ENCODE data around the gene FAM20C. TPM values are rescaled to one million over a fixed set of nuclear protein-coding genes. Genes with fewer than 3 reads are reported as not detected.

FAM20C gene
- total RNA-seq, 3 donors from 2014 or later (not counting 1 experiment from before 2014, with no cell fraction given), result 1.2 to 8.6 (median 3.9) TPM

DNA sequence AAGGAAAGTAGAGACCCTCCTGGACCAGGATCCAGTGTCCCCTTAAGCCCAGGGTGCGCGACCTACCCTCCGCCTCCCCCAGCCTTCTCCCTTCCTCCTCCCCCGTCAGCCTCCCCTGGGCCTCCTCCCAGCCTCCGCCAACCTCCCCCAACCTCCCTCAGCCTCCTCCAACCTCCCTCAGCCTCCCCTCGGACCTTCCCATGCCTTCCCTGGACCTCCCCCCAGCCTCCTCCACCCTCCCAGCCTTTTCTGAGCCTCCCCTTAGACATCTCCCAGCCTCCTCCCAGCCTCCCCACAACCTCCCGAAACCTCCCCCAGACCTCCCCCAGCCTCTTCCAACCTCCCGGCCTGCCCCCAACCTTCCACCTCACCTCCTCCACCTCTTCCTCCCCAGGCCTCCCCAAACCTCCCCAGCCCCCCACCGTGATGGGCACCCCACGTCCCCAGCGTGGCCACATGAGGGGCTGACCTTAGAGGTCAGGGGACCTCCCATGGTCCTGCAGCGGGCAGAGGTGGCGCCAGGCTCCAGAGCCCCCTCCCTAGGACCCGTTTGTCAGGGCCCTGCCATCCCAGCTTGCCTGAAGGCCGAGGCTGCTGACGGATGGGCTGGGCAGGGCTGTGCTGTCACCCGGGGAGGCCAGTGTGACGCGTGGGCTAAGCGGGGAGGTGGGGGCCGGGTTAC, 18.8 kb downstream of the FAM20C start:
- Mint-ChIP-seq H3K27ac (no peak overlapping the region), H3K4me3 (no peak overlapping the region), H3K4me1 (no peaks in the 10 kb centered on the region), H3K9me3 (no peaks in the 10 kb centered on the region), H3K36me3 (no peaks in the 10 kb centered on the region), H3K27me3 (ENCODE audit: low read depth in 2 of 2) (no peaks in the 10 kb centered on the region)
- TF ChIP-seq, protein P1, sequence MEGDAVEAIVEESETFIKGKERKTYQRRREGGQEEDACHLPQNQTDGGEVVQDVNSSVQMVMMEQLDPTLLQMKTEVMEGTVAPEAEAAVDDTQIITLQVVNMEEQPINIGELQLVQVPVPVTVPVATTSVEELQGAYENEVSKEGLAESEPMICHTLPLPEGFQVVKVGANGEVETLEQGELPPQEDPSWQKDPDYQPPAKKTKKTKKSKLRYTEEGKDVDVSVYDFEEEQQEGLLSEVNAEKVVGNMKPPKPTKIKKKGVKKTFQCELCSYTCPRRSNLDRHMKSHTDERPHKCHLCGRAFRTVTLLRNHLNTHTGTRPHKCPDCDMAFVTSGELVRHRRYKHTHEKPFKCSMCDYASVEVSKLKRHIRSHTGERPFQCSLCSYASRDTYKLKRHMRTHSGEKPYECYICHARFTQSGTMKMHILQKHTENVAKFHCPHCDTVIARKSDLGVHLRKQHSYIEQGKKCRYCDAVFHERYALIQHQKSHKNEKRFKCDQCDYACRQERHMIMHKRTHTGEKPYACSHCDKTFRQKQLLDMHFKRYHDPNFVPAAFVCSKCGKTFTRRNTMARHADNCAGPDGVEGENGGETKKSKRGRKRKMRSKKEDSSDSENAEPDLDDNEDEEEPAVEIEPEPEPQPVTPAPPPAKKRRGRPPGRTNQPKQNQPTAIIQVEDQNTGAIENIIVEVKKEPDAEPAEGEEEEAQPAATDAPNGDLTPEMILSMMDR (IDR thresholded peaks at IDR 0.05), result no peak
- 88% methylated on average over 21 of the region's 21 CpGs for WGBS (ENCODE audit: insufficient coverage)
- Histone ChIP-seq H3K4me3 (ENCODE audit: low read length) (no peak overlapping the region), H3K4me1 (ENCODE audit: control insufficient read depth, insufficient read depth, low read length) (no peaks in the 10 kb centered on the region), H3K27ac (ENCODE audit: low read length) (no peak overlapping the region), H3K36me3 (ENCODE audit: control insufficient read depth, insufficient read depth, low read length) (no peaks in the 10 kb centered on the region), H3K9me3 (ENCODE audit: control insufficient read depth, insufficient read depth, low read length) (no peaks in the 10 kb centered on the region), H3K27me3 (ENCODE audit: control insufficient read depth, insufficient read depth, low read length) (no peaks in the 10 kb centered on the region)
- ATAC-seq, result no peak
- DNase-seq, result no peak
- intact Hi-C loops (cut with micrococcal nuclease), result no loop called here

DNA sequence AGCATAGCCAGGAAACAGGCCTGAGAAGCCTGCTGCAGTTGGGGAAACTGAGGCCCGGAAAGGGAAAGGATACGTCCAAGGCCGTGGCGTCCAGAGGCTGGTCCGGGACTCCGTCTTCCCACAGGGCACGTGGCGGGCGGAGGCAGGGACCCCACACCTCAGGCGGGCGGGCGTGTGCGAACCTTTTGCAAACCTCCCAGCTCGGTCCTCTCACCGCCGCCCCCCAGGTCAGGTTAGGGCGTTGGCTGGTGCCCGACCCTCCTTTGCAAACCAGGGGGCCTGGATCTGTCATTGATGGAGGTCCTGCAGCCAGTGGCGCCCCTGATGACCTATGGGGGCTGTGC, 19.3 kb downstream of the FAM20C start:
- TF ChIP-seq, protein P1 (IDR thresholded peaks at IDR 0.05), result no peak
- H3K27ac Mint-ChIP-seq, result no peak overlapping the region
- Histone ChIP-seq H3K27me3 (ENCODE audit: control insufficient read depth, insufficient read depth, low read length) (no peaks in the 10 kb centered on the region), H3K9me3 (ENCODE audit: control insufficient read depth, insufficient read depth, low read length) (no peaks in the 10 kb centered on the region), H3K4me1 (ENCODE audit: control insufficient read depth, insufficient read depth, low read length) (no peaks in the 10 kb centered on the region), H3K27ac (ENCODE audit: low read length) (no peak overlapping the region), H3K4me3 (ENCODE audit: low read length) (no peak overlapping the region), H3K36me3 (ENCODE audit: control insufficient read depth, insufficient read depth, low read length) (no peaks in the 10 kb centered on the region)
- WGBS (ENCODE audit: insufficient coverage), result 94% methylated on average over 19 of the region's 19 CpGs
- no peak for DNase-seq
- H3K4me1 Mint-ChIP-seq, result no peaks in the 10 kb centered on the region
- no peak for ATAC-seq
- no peaks in the 10 kb centered on the region for H3K36me3 Mint-ChIP-seq
- H3K27me3 Mint-ChIP-seq (ENCODE audit: low read depth in 2 of 2), result no peaks in the 10 kb centered on the region
- intact Hi-C loops (cut with micrococcal nuclease), result no loop called here
- no peaks in the 10 kb centered on the region for H3K9me3 Mint-ChIP-seq
- no peak overlapping the region for H3K4me3 Mint-ChIP-seq

DNA sequence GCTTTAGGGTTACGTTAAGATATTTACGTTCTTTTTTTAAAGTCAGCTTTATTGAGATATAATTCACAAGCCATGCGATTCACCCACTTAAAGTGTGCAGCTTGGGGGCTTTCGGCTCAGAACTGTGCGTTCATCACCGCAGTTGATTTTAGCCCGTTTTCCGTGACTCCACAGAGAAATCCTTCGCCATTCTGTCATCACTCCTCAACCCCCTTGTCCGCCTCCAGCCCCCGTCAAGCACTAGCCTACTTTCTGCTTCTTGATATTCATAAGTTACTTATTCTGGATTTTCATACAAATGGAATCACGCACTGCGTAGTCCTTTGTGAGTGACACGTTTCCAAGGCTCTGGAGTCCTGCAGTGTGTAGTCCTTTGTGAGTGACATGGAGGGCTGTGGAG, 20.4 kb downstream of the FAM20C start:
- Mint-ChIP-seq H3K9me3 (no peaks in the 10 kb centered on the region), H3K4me1 (no peaks in the 10 kb centered on the region), H3K27me3 (ENCODE audit: low read depth in 2 of 2) (no peaks in the 10 kb centered on the region), H3K36me3 (no peaks in the 10 kb centered on the region), H3K27ac (no peak overlapping the region), H3K4me3 (no peak overlapping the region)
- TF ChIP-seq, protein P1 (IDR thresholded peaks at IDR 0.05), result no peak
- DNase-seq (no peak), ATAC-seq (no peak)
- intact Hi-C loops (cut with micrococcal nuclease), result no loop called here
- WGBS (ENCODE audit: insufficient coverage), result 92% methylated on average over 14 of the region's 14 CpGs
- no peaks in the 10 kb centered on the region for H3K9me3 ChIP-seq (ENCODE audit: control insufficient read depth, insufficient read depth, low read length)
- H3K27me3 ChIP-seq (ENCODE audit: control insufficient read depth, insufficient read depth, low read length), result no peaks in the 10 kb centered on the region
- no peaks in the 10 kb centered on the region for H3K36me3 ChIP-seq (ENCODE audit: control insufficient read depth, insufficient read depth, low read length)
- no peaks in the 10 kb centered on the region for H3K4me1 ChIP-seq (ENCODE audit: control insufficient read depth, insufficient read depth, low read length)
- H3K4me3 ChIP-seq (ENCODE audit: low read length), result no peak overlapping the region
- H3K27ac ChIP-seq (ENCODE audit: low read length), result no peak overlapping the region

All from natural killer cell (primary cell).